Peyer's patch (tissue), 4 donors: ENCODE results near the gene MSH4. TPM values are rescaled to one million over a fixed set of nuclear protein-coding genes. Genes with fewer than 3 reads are reported as not detected.
"Not testable (repeated sequence)": the region's sequence is repeated elsewhere in the genome, so short reads cannot be mapped to it uniquely, and the experiment has no call there.

Experiments
- DNase-seq, 3 donors: peaks; one replicate each; pipeline ENCODE4 v3.0.0-alpha.2; 2017 to 2019
- H3K27ac ChIP-seq, 4 donors: fragments of 200-600 bp; sonication (generic); one replicate each; pipeline ENCODE4 v1.5.1; 2016 to 2019
- H3K27me3 ChIP-seq, 2 donors: fragments of 200-600 bp; sonication (generic); one replicate each; pipeline ENCODE4 v1.5.1; 2019
- H3K36me3 ChIP-seq, 3 donors: fragments of 200-600 bp; sonication (generic); one replicate each; pipeline ENCODE4 v1.5.1; 2016 to 2019
- H3K4me1 ChIP-seq, 4 donors: fragments of 200-600 bp; sonication (generic); one replicate each; pipeline ENCODE4 v1.5.1; 2016 to 2019
- H3K4me3 ChIP-seq, 4 donors: fragments of 200-600 bp; sonication (generic); 1 replicate in 3 of 4; 2 replicates in 1 of 4; pipeline ENCODE4 v1.5.1; 2016 to 2019; ENCODE audit warnings: mild to moderate bottlenecking in 1 of 4
- H3K9me3 ChIP-seq, 4 donors: fragments of 200-600 bp; sonication (generic); one replicate each; pipeline ENCODE4 v1.5.1; 2016 to 2019; ENCODE audit warnings: mild to moderate bottlenecking in 1 of 4
- CTCF ChIP-seq, 6 experiments: fragments of 450-650 bp in 4 of 6; fragments of 200-600 bp in 2 of 6; sonication (generic) in 1 of 6; IDR thresholded peaks; one replicate each; pipeline ENCODE4 v1.5.1; 2017 to 2019; ENCODE audit warnings: antibody characterized with exemption in 6 of 6, mild to moderate bottlenecking in 3 of 6, moderate library complexity in 1 of 6
- POLR2A ChIP-seq, 2 donors: fragments of 450-650 bp; IDR thresholded peaks; one replicate each; pipeline ENCODE4 v1.5.1; 2017; ENCODE audit warnings: antibody characterized with exemption in 2 of 2, mild to moderate bottlenecking in 2 of 2, moderate library complexity in 2 of 2
- total RNA-seq, 4 donors: library from RNA; depleted of rRNA; stranded (reverse); fragments of >200 nt; gene quantifications; one replicate each; pipeline ENCODE4 v1.1.0, GENCODE V29; 2016

MSH4 gene
- total RNA-seq, 4 donors from 2014 or later: 0.54 TPM; not detected in 3

- Histone ChIP-seq H3K27ac (no peak overlapping the region), H3K9me3 (no peaks in the 10 kb centered on the region), H3K36me3 (no peaks in the 10 kb centered on the region), H3K4me3 (no peak overlapping the region), H3K4me1 (no peaks in the 10 kb centered on the region), H3K27me3 (no peaks in the 10 kb centered on the region)
- TF ChIP-seq POLR2A (IDR thresholded peaks at IDR 0.05) (no peak), CTCF (IDR thresholded peaks at IDR 0.05) (no peak)
- no peak for DNase-seq
Measured at GRCh38 chr1:75771978-75772377, 24.7 kb upstream of the MSH4 start.

GRCh38 chr1:75777812-75778211 lies 18.9 kb upstream of the MSH4 start:
- H3K4me3 ChIP-seq, DNase-seq, H3K36me3 ChIP-seq, H3K27ac ChIP-seq, H3K27me3 ChIP-seq, H3K9me3 ChIP-seq, H3K4me1 ChIP-seq: not testable (repeated sequence)

GRCh38 chr1:75778694-75779093 lies 18.0 kb upstream of the MSH4 start:
- not testable (repeated sequence) for H3K9me3 ChIP-seq, H3K4me3 ChIP-seq, H3K36me3 ChIP-seq, H3K27ac ChIP-seq, H3K4me1 ChIP-seq, DNase-seq, H3K27me3 ChIP-seq

- DNase-seq, H3K4me3 ChIP-seq, H3K27ac ChIP-seq, H3K36me3 ChIP-seq, H3K27me3 ChIP-seq, H3K4me1 ChIP-seq, H3K9me3 ChIP-seq: not testable (repeated sequence)
Measured at GRCh38 chr1:75780183-75780582, 16.5 kb upstream of the MSH4 start.

GRCh38 chr1:75783920-75784319 lies 12.8 kb upstream of the MSH4 start:
- not testable (repeated sequence) for H3K4me3 ChIP-seq, H3K36me3 ChIP-seq, DNase-seq, H3K9me3 ChIP-seq, H3K27me3 ChIP-seq
- Histone ChIP-seq H3K4me1 (peaks cover 0 to 21% (median 9%) of the 10 kb centered on the region in 4 donors), H3K27ac (peak overlapping the region in 1 of 4 donors; percentile 86)

- H3K27me3 ChIP-seq: no peaks in the 10 kb centered on the region
- DNase-seq: no peak
- H3K4me1 ChIP-seq: peaks cover 0 to 36% (median 12%) of the 10 kb centered on the region in 4 donors
- peak overlapping the region; percentile 55 to 71 (median 66) for H3K4me3 ChIP-seq
- H3K36me3 ChIP-seq: peaks cover 0 to 2% (median 0%) of the 10 kb centered on the region in 3 donors
- no peak for TF ChIP-seq POLR2A (IDR thresholded peaks at IDR 0.05)
- no peak for TF ChIP-seq CTCF (IDR thresholded peaks at IDR 0.05)
- H3K9me3 ChIP-seq: no peaks in the 10 kb centered on the region
- peak overlapping the region; percentile 79 to 86 (median 80) for H3K27ac ChIP-seq
Measured at GRCh38 chr1:75785320-75785982, 11.2 kb upstream of the MSH4 start.

- Histone ChIP-seq H3K9me3 (no peaks in the 10 kb centered on the region), H3K4me3 (peak within 1 kb of the TSS; percentile 55 to 71 (median 66)), H3K27me3 (no peaks in the 10 kb centered on the region), H3K36me3 (peaks cover 0 to 9% (median 0%) of the 10 kb centered on the region in 3 donors), H3K4me1 (peaks cover 0 to 44% (median 12%) of the 10 kb centered on the region in 4 donors), H3K27ac (peak within 1 kb of the TSS; percentile 79 to 86 (median 80))
- peak; percentile 94 to 98 (median 95) for DNase-seq
- peak; percentile 80 to 83 for TF ChIP-seq POLR2A (IDR thresholded peaks at IDR 0.05)
- TF ChIP-seq CTCF (IDR thresholded peaks at IDR 0.05): no peak
Measured at GRCh38 chr1:75785983-75786853, 10.5 kb upstream of the MSH4 start, which contains the start of gene RABGGTB. TSS of gene RABGGTB (plus strand) at chr1:75786256. CDS start at chr1:75786272, 16 bp downstream.
